ENCODE measurements around the gene SCN9A.

- TF ChIP-seq CTCF (IDR thresholded peaks at IDR 0.05; ENCODE audit: low read length) (no peak), EZH2 (IDR thresholded peaks at IDR 0.05; ENCODE audit: borderline replicate concordance, low read length) (no peak)
Measured at GRCh38 chr2:166375736-166376487, at the start of gene SCN9A.
